Measurements from ENCODE around the gene MYCN.

The MYCN gene

GRCh38 chr2:15934291-15934945 lies 5.9 kb upstream of the MYCN start:
- H3K9me3 ChIP-seq (ENCODE audit: control insufficient read depth, low read length) = no peaks in the 10 kb centered on the region
- no peaks in the 10 kb centered on the region for H3K36me3 ChIP-seq (ENCODE audit: control insufficient read depth, insufficient read depth, low read length, severe bottlenecking)
- no peaks in the 10 kb centered on the region for H3K4me1 ChIP-seq (ENCODE audit: control insufficient read depth, insufficient read depth, low read length)
- no peak overlapping the region for H3K9ac ChIP-seq (ENCODE audit: low read length)
- DNase-seq (ENCODE audit: low read depth) = no peak
- peaks cover 30% of the 10 kb centered on the region for H3K27me3 ChIP-seq (replicated peaks; ENCODE audit: control insufficient read depth, insufficient read depth, low read length)
- H3K4me3 ChIP-seq (ENCODE audit: low read length) = no peak overlapping the region

GRCh38 chr2:15935189-15935588 lies 5.2 kb upstream of the MYCN start:
- Histone ChIP-seq H3K9ac (ENCODE audit: low read length) (no peak overlapping the region), H3K4me3 (ENCODE audit: low read length) (no peak overlapping the region), H3K4me1 (ENCODE audit: control insufficient read depth, insufficient read depth, low read length) (peaks cover 4% of the 10 kb centered on the region), H3K27me3 (replicated peaks; ENCODE audit: control insufficient read depth, insufficient read depth, low read length) (peaks cover 36% of the 10 kb centered on the region), H3K36me3 (ENCODE audit: control insufficient read depth, insufficient read depth, low read length, severe bottlenecking) (no peaks in the 10 kb centered on the region), H3K9me3 (ENCODE audit: control insufficient read depth, low read length) (no peaks in the 10 kb centered on the region)
- DNase-seq (ENCODE audit: low read depth) = no peak

GRCh38 chr2:15935675-15936074 lies 4.7 kb upstream of the MYCN start:
- Histone ChIP-seq H3K9ac (ENCODE audit: low read length) (no peak overlapping the region), H3K36me3 (ENCODE audit: control insufficient read depth, insufficient read depth, low read length, severe bottlenecking) (no peaks in the 10 kb centered on the region), H3K4me1 (ENCODE audit: control insufficient read depth, insufficient read depth, low read length) (peaks cover 4% of the 10 kb centered on the region), H3K27me3 (replicated peaks; ENCODE audit: control insufficient read depth, insufficient read depth, low read length) (peaks cover 36% of the 10 kb centered on the region), H3K4me3 (ENCODE audit: low read length) (no peak overlapping the region), H3K9me3 (ENCODE audit: control insufficient read depth, low read length) (no peaks in the 10 kb centered on the region)
- DNase-seq (ENCODE audit: low read depth) = no peak

GRCh38 chr2:15936277-15937104 lies 3.9 kb upstream of the MYCN start:
- H3K4me3 ChIP-seq (ENCODE audit: low read length) = no peak overlapping the region
- H3K9me3 ChIP-seq (ENCODE audit: control insufficient read depth, low read length) = no peaks in the 10 kb centered on the region
- no peak overlapping the region for H3K9ac ChIP-seq (ENCODE audit: low read length)
- peaks cover 41% of the 10 kb centered on the region for H3K27me3 ChIP-seq (replicated peaks; ENCODE audit: control insufficient read depth, insufficient read depth, low read length)
- DNase-seq (ENCODE audit: low read depth) = no peak
- no peaks in the 10 kb centered on the region for H3K36me3 ChIP-seq (ENCODE audit: control insufficient read depth, insufficient read depth, low read length, severe bottlenecking)
- peaks cover 4% of the 10 kb centered on the region for H3K4me1 ChIP-seq (ENCODE audit: control insufficient read depth, insufficient read depth, low read length)

- no peak for DNase-seq (ENCODE audit: low read depth)
- Histone ChIP-seq H3K36me3 (ENCODE audit: control insufficient read depth, insufficient read depth, low read length, severe bottlenecking) (no peaks in the 10 kb centered on the region), H3K27me3 (replicated peaks; ENCODE audit: control insufficient read depth, insufficient read depth, low read length) (peaks cover 41% of the 10 kb centered on the region), H3K9ac (ENCODE audit: low read length) (no peak overlapping the region), H3K9me3 (ENCODE audit: control insufficient read depth, low read length) (no peaks in the 10 kb centered on the region), H3K4me1 (ENCODE audit: control insufficient read depth, insufficient read depth, low read length) (peaks cover 8% of the 10 kb centered on the region), H3K4me3 (ENCODE audit: low read length) (no peak overlapping the region)
Observed at GRCh38 chr2:15937105-15937881, 3.1 kb upstream of the MYCN start.

GRCh38 chr2:15937882-15938802 lies 2.2 kb upstream of the MYCN start:
- Histone ChIP-seq H3K9me3 (ENCODE audit: control insufficient read depth, low read length) (no peaks in the 10 kb centered on the region), H3K36me3 (ENCODE audit: control insufficient read depth, insufficient read depth, low read length, severe bottlenecking) (no peaks in the 10 kb centered on the region), H3K4me1 (ENCODE audit: control insufficient read depth, insufficient read depth, low read length) (peaks cover 8% of the 10 kb centered on the region), H3K9ac (ENCODE audit: low read length) (no peak overlapping the region), H3K4me3 (ENCODE audit: low read length) (no peak overlapping the region), H3K27me3 (replicated peaks; ENCODE audit: control insufficient read depth, insufficient read depth, low read length) (peaks cover 45% of the 10 kb centered on the region)
- DNase-seq (ENCODE audit: low read depth) = no peak

GRCh38 chr2:15938803-15939555 lies 1.4 kb upstream of the MYCN start:
- no peak overlapping the region for H3K4me3 ChIP-seq (ENCODE audit: low read length)
- H3K27me3 ChIP-seq (replicated peaks; ENCODE audit: control insufficient read depth, insufficient read depth, low read length) = peaks cover 45% of the 10 kb centered on the region
- H3K36me3 ChIP-seq (ENCODE audit: control insufficient read depth, insufficient read depth, low read length, severe bottlenecking) = no peaks in the 10 kb centered on the region
- no peaks in the 10 kb centered on the region for H3K9me3 ChIP-seq (ENCODE audit: control insufficient read depth, low read length)
- DNase-seq (ENCODE audit: low read depth) = no peak
- H3K9ac ChIP-seq (ENCODE audit: low read length) = no peak overlapping the region
- H3K4me1 ChIP-seq (ENCODE audit: control insufficient read depth, insufficient read depth, low read length) = peaks cover 8% of the 10 kb centered on the region

GRCh38 chr2:15939556-15939853 lies 845 bp upstream of the MYCN start:
- Histone ChIP-seq H3K9me3 (ENCODE audit: control insufficient read depth, low read length) (no peaks in the 10 kb centered on the region), H3K4me3 (ENCODE audit: low read length) (peak overlapping the region; percentile 65), H3K9ac (ENCODE audit: low read length) (no peak overlapping the region), H3K4me1 (ENCODE audit: control insufficient read depth, insufficient read depth, low read length) (peaks cover 8% of the 10 kb centered on the region), H3K27me3 (replicated peaks; ENCODE audit: control insufficient read depth, insufficient read depth, low read length) (peaks cover 46% of the 10 kb centered on the region), H3K36me3 (ENCODE audit: control insufficient read depth, insufficient read depth, low read length, severe bottlenecking) (no peaks in the 10 kb centered on the region)
- DNase-seq (ENCODE audit: low read depth) = peak; percentile 39

GRCh38 chr2:15940661-15941480 lies 521 bp downstream of the MYCN start:
- H3K9me3 ChIP-seq (ENCODE audit: control insufficient read depth, low read length) = no peaks in the 10 kb centered on the region
- H3K9ac ChIP-seq (ENCODE audit: low read length) = no peak overlapping the region
- no peak overlapping the region for H3K4me3 ChIP-seq (ENCODE audit: low read length)
- H3K4me1 ChIP-seq (ENCODE audit: control insufficient read depth, insufficient read depth, low read length) = peaks cover 8% of the 10 kb centered on the region
- H3K36me3 ChIP-seq (ENCODE audit: control insufficient read depth, insufficient read depth, low read length, severe bottlenecking) = no peaks in the 10 kb centered on the region
- H3K27me3 ChIP-seq (replicated peaks; ENCODE audit: control insufficient read depth, insufficient read depth, low read length) = peaks cover 49% of the 10 kb centered on the region
- no peak for DNase-seq (ENCODE audit: low read depth)

- Histone ChIP-seq H3K4me3 (ENCODE audit: low read length) (no peak overlapping the region), H3K9ac (ENCODE audit: low read length) (no peak overlapping the region), H3K27me3 (replicated peaks; ENCODE audit: control insufficient read depth, insufficient read depth, low read length) (peaks cover 49% of the 10 kb centered on the region), H3K36me3 (ENCODE audit: control insufficient read depth, insufficient read depth, low read length, severe bottlenecking) (no peaks in the 10 kb centered on the region), H3K9me3 (ENCODE audit: control insufficient read depth, low read length) (no peaks in the 10 kb centered on the region), H3K4me1 (ENCODE audit: control insufficient read depth, insufficient read depth, low read length) (peaks cover 8% of the 10 kb centered on the region)
- DNase-seq (ENCODE audit: low read depth) = no peak
Observed at GRCh38 chr2:15941481-15941850, 1.1 kb downstream of the MYCN start.

Data from adipocyte (in vitro differentiated cells).